ENCODE data around the gene ANTXRL. TPM values are rescaled to one million over a fixed set of nuclear protein-coding genes. Genes with fewer than 3 reads are reported as not detected.
"Not testable (repeated sequence)": the region's sequence is repeated elsewhere in the genome, so short reads cannot be mapped to it uniquely, and the experiment has no call there.

ANTXRL gene
- polyA plus RNA-seq, 1 of the 3 experiments (the other 2 are of a cell fraction) = not detected

- no peak overlapping the region for H2AFZ ChIP-seq (ENCODE audit: low read depth)
- H3K4me2 ChIP-seq = no peak overlapping the region
- POLR2A ChIA-PET = no interaction called here
Measured at GRCh38 chr10:46268076-46268881, 18.5 kb upstream of the ANTXRL start.

GRCh38 chr10:46269554-46270053 is 17.2 kb upstream of the ANTXRL start:
- H3K9me3 ChIP-seq; H3K4me3 ChIP-seq (ENCODE audit: low read depth in 2 of 2, low read length in 1 of 2); H3F3A ChIP-seq (replicated peaks; ENCODE audit: insufficient read depth); POLR2A ChIA-PET; H2AFZ ChIP-seq (ENCODE audit: low read depth); H3K27ac ChIP-seq (ENCODE audit: low read depth in 2 of 2, low read length in 1 of 2); H3K79me2 ChIP-seq (ENCODE audit: insufficient read depth); H4K20me1 ChIP-seq (ENCODE audit: insufficient read depth); H3K4me1 ChIP-seq (ENCODE audit: control insufficient read depth in 1 of 2, insufficient read depth in 2 of 2, low read depth in 1 of 2, low read length in 1 of 2); H3K4me2 ChIP-seq; H3K9ac ChIP-seq; H3K9me2 ChIP-seq; H3K36me3 ChIP-seq (replicated peaks in 1 of 2; ENCODE audit: control insufficient read depth in 1 of 2, insufficient read depth in 2 of 2, low read length in 1 of 2); H3K27me3 ChIP-seq (ENCODE audit: insufficient read depth); DNase-seq: not testable (repeated sequence)
- 69% methylated on average over 3 of the region's 3 CpGs for WGBS (ENCODE audit: low lambda C conversion rate)
- CTCF ChIA-PET = interaction anchor here (1.2 to 3.6 kb wide), 2 partner anchors 13 to 41 kb away, joined by 3 to 20 read pairs; no protein-coding TSS in a partner anchor

More at GRCh38 chr10:46268076-46268881, 18.5 kb upstream of the ANTXRL start:
- no peaks in the 10 kb centered on the region for H4K20me1 ChIP-seq (ENCODE audit: insufficient read depth)
- 58% methylated on average over 10 of the region's 10 CpGs for WGBS (ENCODE audit: low lambda C conversion rate)
- no peaks in the 10 kb centered on the region for H3K9me2 ChIP-seq
- H3K27me3 ChIP-seq (ENCODE audit: insufficient read depth) = no peaks in the 10 kb centered on the region
- peaks cover 0 to 6% of the 10 kb centered on the region in 2 experiments; a peak in 1 of 4 replicates for H3K4me1 ChIP-seq (ENCODE audit: control insufficient read depth in 1 of 2, insufficient read depth in 2 of 2, low read depth in 1 of 2, low read length in 1 of 2)
- H3K9ac ChIP-seq = no peak overlapping the region
- no peaks in the 10 kb centered on the region for H3K79me2 ChIP-seq (ENCODE audit: insufficient read depth)
- no peaks in the 10 kb centered on the region for H3K9me3 ChIP-seq
- no peaks in the 10 kb centered on the region for H3K36me3 ChIP-seq (replicated peaks in 1 of 2; ENCODE audit: control insufficient read depth in 1 of 2, insufficient read depth in 2 of 2, low read length in 1 of 2)
- no peaks in the 10 kb centered on the region for H3F3A ChIP-seq (replicated peaks; ENCODE audit: insufficient read depth)
- no peak overlapping the region for H3K27ac ChIP-seq (ENCODE audit: low read depth in 2 of 2, low read length in 1 of 2)
- no peak for DNase-seq
- CTCF ChIA-PET = interaction anchor here (3.6 kb wide), 1 partner anchor 40 kb away, joined by 20 read pairs; no protein-coding TSS in a partner anchor
- TF ChIP-seq CTCF (IDR thresholded peaks at IDR 0.05) = no peak
- no peak for TF ChIP-seq ELF1 (IDR thresholded peaks at IDR 0.05)
- TF ChIP-seq FOXM1 (IDR thresholded peaks at IDR 0.05; ENCODE audit: low read depth) = no peak
- no peak for TF ChIP-seq FOXJ3 (CRISPR knock-in tag; IDR thresholded peaks at IDR 0.05)
- TF ChIP-seq NFIC (IDR thresholded peaks at IDR 0.05; ENCODE audit: borderline replicate concordance) = no peak
- TF ChIP-seq MXI1 (IDR thresholded peaks at IDR 0.05; ENCODE audit: low read depth, low read length) = no peak
- no peak for TF ChIP-seq SMC3 (IDR thresholded peaks at IDR 0.05; ENCODE audit: low read depth, low read length)
- TF ChIP-seq TCF12 (IDR thresholded peaks at IDR 0.05) = no peak
- TF ChIP-seq MEF2A (IDR thresholded peaks at IDR 0.05; ENCODE audit: borderline replicate concordance, low read depth) = no peak
- no peak for TF ChIP-seq RAD21 (IDR thresholded peaks at IDR 0.05; ENCODE audit: low read length)
- no peak overlapping the region for H3K4me3 ChIP-seq (ENCODE audit: low read depth in 2 of 2, low read length in 1 of 2)
